OCI-LY7 (cell line): ENCODE results near the gene SMAD6.

Experiments used
- CTCF ChIP-seq: fragments of 200-600 bp; sonication (generic); conservative IDR thresholded peaks from 2 replicates; pipeline ENCODE4 v1.5.1; 2014; ENCODE audit warnings: mild to moderate bottlenecking, antibody characterized with exemption, low read length, moderate library complexity, mixed read lengths
- EZH2phosphoT487 ChIP-seq: fragments of 200-600 bp; sonication (generic); IDR thresholded peaks from 2 replicates; pipeline ENCODE4 v1.6.1; 2018; ENCODE audit warnings: low read depth, borderline replicate concordance, mild to moderate bottlenecking, mixed run types, antibody characterized with exemption, low read length, moderate library complexity, mixed read lengths

- no peak for TF ChIP-seq CTCF
- no peak for TF ChIP-seq EZH2phosphoT487
These were observed 80.7 kb downstream of the SMAD6 start for GRCh38 chr15:66782785-66783184.
